ENCODE data around the gene FAM217A.

Gene FAM217A

GRCh38 chr6:4021133-4021853 lies 57.6 kb downstream of the FAM217A start:
- peak; percentile 93 for DNase-seq (ENCODE audit: low spot score)

- DNase-seq (ENCODE audit: low spot score) = no peak
These were observed 58.2 kb downstream of the FAM217A start for GRCh38 chr6:4020822-4021132.

- no peak for DNase-seq (ENCODE audit: low spot score)
These were observed 60.1 kb downstream of the FAM217A start for GRCh38 chr6:4018924-4019236.
